ENCODE results near the gene LSM14B. TPM values are rescaled to one million over a fixed set of nuclear protein-coding genes. Genes with fewer than 3 reads are reported as not detected.

The LSM14B gene
- total RNA-seq, 1 experiment from 2014 or later: 51.8 TPM

DNA sequence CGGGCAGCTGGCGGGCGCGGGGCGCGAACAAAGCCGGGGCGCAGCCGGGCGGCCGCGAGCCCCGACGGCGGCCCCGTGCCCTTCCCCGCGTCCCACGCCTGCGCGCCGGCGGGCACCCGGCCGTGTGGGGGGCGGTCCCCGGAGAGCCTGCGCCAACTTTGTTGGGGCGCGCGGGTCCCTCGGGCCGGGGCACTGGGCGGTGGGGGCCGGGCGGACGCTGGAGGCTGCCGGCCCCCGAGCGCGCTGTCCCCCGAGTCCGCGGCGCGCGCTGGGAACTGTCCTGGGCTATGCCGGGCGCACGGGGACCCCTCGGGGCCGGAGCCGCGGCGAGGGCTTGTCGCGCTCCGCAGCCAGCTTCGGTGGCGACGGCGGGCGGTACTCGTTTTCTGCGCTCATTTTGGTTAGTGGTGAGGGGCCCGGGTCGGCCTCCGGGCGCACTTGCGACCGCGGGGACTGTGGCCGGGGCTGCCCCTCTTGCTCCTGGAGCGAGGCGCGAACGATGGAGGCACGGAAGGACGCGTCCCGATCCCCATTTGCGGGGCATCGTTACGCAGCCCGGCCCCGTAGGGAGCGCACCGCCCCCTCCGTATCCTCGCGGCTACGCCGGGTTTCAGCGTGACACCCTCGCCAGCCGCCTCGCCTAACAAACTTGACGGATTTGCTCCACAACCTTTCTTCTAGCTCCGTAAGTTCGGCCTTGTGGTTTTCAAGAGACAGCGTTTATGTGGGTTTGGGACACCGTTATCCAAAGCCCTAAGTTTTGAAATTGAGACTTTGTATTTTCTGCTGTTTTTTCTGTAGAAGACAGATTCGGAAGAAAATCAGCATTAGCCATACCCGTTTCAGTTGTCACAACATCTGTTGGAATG is 21.9 kb downstream of the LSM14B start:
- H3F3A ChIP-seq (ENCODE audit: low read length, unreplicated experiment): no peaks in the 10 kb centered on the region
- no peaks in the 10 kb centered on the region for H3K27me3 ChIP-seq (ENCODE audit: low read length)
- peak overlapping the region; percentile 30; the same call in 1 of the 2 replicates for H2AFZ ChIP-seq (ENCODE audit: low read length)
- intact Hi-C loops (cut with micrococcal nuclease): no loop called here
- TF ChIP-seq, protein P1, sequence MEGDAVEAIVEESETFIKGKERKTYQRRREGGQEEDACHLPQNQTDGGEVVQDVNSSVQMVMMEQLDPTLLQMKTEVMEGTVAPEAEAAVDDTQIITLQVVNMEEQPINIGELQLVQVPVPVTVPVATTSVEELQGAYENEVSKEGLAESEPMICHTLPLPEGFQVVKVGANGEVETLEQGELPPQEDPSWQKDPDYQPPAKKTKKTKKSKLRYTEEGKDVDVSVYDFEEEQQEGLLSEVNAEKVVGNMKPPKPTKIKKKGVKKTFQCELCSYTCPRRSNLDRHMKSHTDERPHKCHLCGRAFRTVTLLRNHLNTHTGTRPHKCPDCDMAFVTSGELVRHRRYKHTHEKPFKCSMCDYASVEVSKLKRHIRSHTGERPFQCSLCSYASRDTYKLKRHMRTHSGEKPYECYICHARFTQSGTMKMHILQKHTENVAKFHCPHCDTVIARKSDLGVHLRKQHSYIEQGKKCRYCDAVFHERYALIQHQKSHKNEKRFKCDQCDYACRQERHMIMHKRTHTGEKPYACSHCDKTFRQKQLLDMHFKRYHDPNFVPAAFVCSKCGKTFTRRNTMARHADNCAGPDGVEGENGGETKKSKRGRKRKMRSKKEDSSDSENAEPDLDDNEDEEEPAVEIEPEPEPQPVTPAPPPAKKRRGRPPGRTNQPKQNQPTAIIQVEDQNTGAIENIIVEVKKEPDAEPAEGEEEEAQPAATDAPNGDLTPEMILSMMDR (conservative IDR thresholded peaks at IDR 0.05; ENCODE audit: low read depth, low read length): no peak
- no peak for TF ChIP-seq EZH2 (IDR thresholded peaks at IDR 0.05; ENCODE audit: low read length, unreplicated experiment)
- TF ChIP-seq EZH2phosphoT487 (IDR thresholded peaks at IDR 0.05; ENCODE audit: borderline replicate concordance, low read length): no peak
- ChIA-PET CTCF (no interaction called here), POLR2A (ENCODE audit: unreplicated experiment) (interaction anchor here (0.6 kb wide), 1 partner anchor 22 kb away, joined by 5 read pairs; no protein-coding TSS in a partner anchor)
- H3K9ac ChIP-seq (ENCODE audit: low read length): peak overlapping the region; percentile 46
- H3K9me2 ChIP-seq (replicated peaks; ENCODE audit: low read length): no peaks in the 10 kb centered on the region
- peaks cover 24% of the 10 kb centered on the region for H3K4me1 ChIP-seq (ENCODE audit: insufficient read depth, low read length)
- BruUV-seq (replicated peaks): no TSS peak
- peak; percentile 63 for DNase-seq
- no peaks in the 10 kb centered on the region for H3K9me3 ChIP-seq (ENCODE audit: low read length)
- peak; percentile 52 for ATAC-seq
- H3K79me2 ChIP-seq (ENCODE audit: low read length): peaks cover 89% of the 10 kb centered on the region
- H4K20me1 ChIP-seq (ENCODE audit: low read length): peaks cover 72% of the 10 kb centered on the region
- H3K27ac ChIP-seq (ENCODE audit: low read length): no peak overlapping the region
- H3K4me3 ChIP-seq (ENCODE audit: low read length): peak overlapping the region; percentile 76
- peaks cover 22% of the 10 kb centered on the region for H3K36me3 ChIP-seq (ENCODE audit: low read depth, low read length)
- H3K4me2 ChIP-seq (ENCODE audit: low read length): peak overlapping the region; percentile 89

DNA sequence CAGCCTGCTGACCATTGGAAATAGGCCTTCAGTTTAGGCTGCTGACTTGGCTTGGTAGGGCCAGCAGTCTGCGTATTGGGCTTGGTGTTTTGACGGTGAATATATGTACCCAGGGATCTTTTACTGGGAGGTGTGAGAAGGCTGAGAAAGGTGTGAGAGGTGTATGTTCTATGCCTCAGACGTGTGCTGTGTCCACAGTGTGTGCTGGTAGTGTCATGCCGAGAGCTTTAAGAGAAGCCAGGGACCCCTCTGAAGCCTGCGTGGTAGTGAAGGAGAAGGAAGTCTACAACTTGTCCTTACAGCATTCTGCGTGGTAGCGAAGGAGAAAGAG is 23.4 kb downstream of the LSM14B start:
- H4K20me1 ChIP-seq (ENCODE audit: low read length): peaks cover 68% of the 10 kb centered on the region
- H3K79me2 ChIP-seq (ENCODE audit: low read length): peaks cover 89% of the 10 kb centered on the region
- peaks cover 23% of the 10 kb centered on the region for H3K4me1 ChIP-seq (ENCODE audit: insufficient read depth, low read length)
- no peaks in the 10 kb centered on the region for H3K9me3 ChIP-seq (ENCODE audit: low read length)
- H3K36me3 ChIP-seq (ENCODE audit: low read depth, low read length): peaks cover 8% of the 10 kb centered on the region; the same call in 1 of the 2 replicates
- ATAC-seq (no peak), DNase-seq (no peak)
- CTCF ChIA-PET: no interaction called here
- no peak overlapping the region for H2AFZ ChIP-seq (ENCODE audit: low read length)
- H3K4me2 ChIP-seq (ENCODE audit: low read length): 0 out of 2 replicates have a peak overlapping the region, but pooled peaks have one; percentile 89
- no TSS peak for BruUV-seq (replicated peaks)
- TF ChIP-seq EZH2 (IDR thresholded peaks at IDR 0.05; ENCODE audit: low read length, unreplicated experiment) (no peak), EZH2phosphoT487 (IDR thresholded peaks at IDR 0.05; ENCODE audit: borderline replicate concordance, low read length) (no peak)
- TF ChIP-seq, protein P1 (conservative IDR thresholded peaks at IDR 0.05; ENCODE audit: low read depth, low read length): no peak
- H3F3A ChIP-seq (ENCODE audit: low read length, unreplicated experiment): no peaks in the 10 kb centered on the region
- no peaks in the 10 kb centered on the region for H3K9me2 ChIP-seq (replicated peaks; ENCODE audit: low read length)
- H3K4me3 ChIP-seq (ENCODE audit: low read length): no peak overlapping the region
- H3K27me3 ChIP-seq (ENCODE audit: low read length): no peaks in the 10 kb centered on the region
- H3K27ac ChIP-seq (ENCODE audit: low read length): no peak overlapping the region
- intact Hi-C loops (cut with micrococcal nuclease): no loop called here
- no peak overlapping the region for H3K9ac ChIP-seq (ENCODE audit: low read length)
- POLR2A ChIA-PET (ENCODE audit: unreplicated experiment): no interaction called here
